SU-DHL-6 (cell line): Measurements from ENCODE around the gene GJA8.

Experiments used
- CTCF ChIP-seq: fragments of 200-600 bp; sonication (generic); IDR thresholded peaks from one replicate; pipeline ENCODE4 v1.5.1; 2017; ENCODE audit warnings: antibody characterized with exemption, mild to moderate bottlenecking, low read length, moderate library complexity; ENCODE audit not compliant: insufficient read depth, poor library complexity, severe bottlenecking
- EZH2phosphoT487 ChIP-seq: fragments of 200-600 bp; sonication (generic), shearing (Covaris generic); conservative IDR thresholded peaks from 2 replicates; pipeline ENCODE4 v1.6.1; 2018; ENCODE audit warnings: mild to moderate bottlenecking, antibody characterized with exemption, low read length, moderate library complexity, mixed read lengths

DNA sequence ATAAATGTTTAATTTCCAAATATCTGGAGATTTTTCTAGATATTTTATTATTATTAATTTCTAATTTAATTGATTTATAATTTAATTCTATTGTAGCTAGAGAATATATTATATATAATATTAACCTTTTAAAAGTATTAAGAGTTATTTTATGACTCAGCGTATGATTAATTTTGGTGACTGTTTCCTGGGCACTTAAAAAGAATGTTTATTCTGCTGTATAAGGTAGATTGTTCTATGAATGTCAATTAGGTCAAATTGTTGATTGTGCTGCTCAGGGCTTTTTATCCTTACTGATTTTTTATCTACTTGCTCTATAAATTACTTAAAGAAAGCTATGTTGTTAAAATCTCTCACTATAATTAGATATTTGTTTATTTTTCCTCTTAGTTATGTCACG is 20.1 kb upstream of the GJA8 start:
- TF ChIP-seq CTCF (no peak), EZH2phosphoT487 (no peak)
